HepG2 (cell line): Measurements from ENCODE around the gene NRSN2. TPM values are rescaled to one million over a fixed set of nuclear protein-coding genes. Genes with fewer than 3 reads are reported as not detected.

Source experiments
- CREB1 ChIP-seq, 2 experiments: fragments of 450-650 bp in 1 of 2; IDR thresholded peaks; 2 replicates each; pipeline ENCODE4 v1.6.1; 2016 to 2017; ENCODE audit warnings: control low read depth in 1 of 2, mild to moderate bottlenecking in 1 of 2, missing compliant biosample characterization in 1 of 2, missing genetic modification characterization in 1 of 2
- EHMT2 ChIP-seq: fragments of 200-600 bp; sonication (generic); IDR thresholded peaks from 2 replicates; pipeline ENCODE4 v1.7.0; 2017; ENCODE audit warnings: antibody characterized with exemption, low read depth, low read length, borderline replicate concordance
- FLYWCH1 ChIP-seq: sonication (generic); formaldehyde crosslinking; IDR thresholded peaks from 2 replicates; pipeline ENCODE4 v1.8.1; 2023; ENCODE audit warnings: mild to moderate bottlenecking, missing genetic modification reagents
- HMGA1 ChIP-seq: sonication (generic); formaldehyde crosslinking; conservative IDR thresholded peaks from 2 replicates; pipeline ENCODE4 v1.4.0; 2020; ENCODE audit warnings: missing genetic modification reagents
- KAT7 ChIP-seq: IDR thresholded peaks from 2 replicates; pipeline ENCODE4 v1.6.1; 2018; ENCODE audit warnings: borderline replicate concordance, missing compliant biosample characterization
- KLF6 ChIP-seq: IDR thresholded peaks from 2 replicates; pipeline ENCODE4 v1.8.0; 2016; ENCODE audit warnings: missing biosample characterization, missing genetic modification reagents
- MAF1 ChIP-seq: sonication (generic); formaldehyde crosslinking; IDR thresholded peaks from 2 replicates; pipeline ENCODE4 v1.5.0; 2020; ENCODE audit warnings: missing genetic modification reagents, borderline replicate concordance
- MED8 ChIP-seq: sonication (generic); formaldehyde crosslinking; IDR thresholded peaks from 2 replicates; pipeline ENCODE4 v1.8.1; 2023; ENCODE audit warnings: mild to moderate bottlenecking, missing genetic modification reagents; ENCODE audit not compliant: insufficient replicate concordance
- MEF2D ChIP-seq: sonication (generic); formaldehyde crosslinking; IDR thresholded peaks from 2 replicates; pipeline ENCODE4 v1.5.1; 2020; ENCODE audit warnings: mild to moderate bottlenecking, missing genetic modification reagents
- PHF21A ChIP-seq: sonication (generic); formaldehyde crosslinking; IDR thresholded peaks from 2 replicates; pipeline ENCODE4 v1.5.0; 2020; ENCODE audit warnings: mild to moderate bottlenecking, missing genetic modification reagents
- POLR2G ChIP-seq: fragments of 200-400 bp; formaldehyde crosslinking; IDR thresholded peaks from 2 replicates; pipeline ENCODE4 v1.6.1; 2018; ENCODE audit warnings: mild to moderate bottlenecking, low read depth, low read length, moderate library complexity
- RARA ChIP-seq: IDR thresholded peaks from 2 replicates; pipeline ENCODE4 v1.6.1; 2016; ENCODE audit warnings: missing genetic modification reagents, missing compliant biosample characterization
- RBFOX2 ChIP-seq: fragments of 200-400 bp; formaldehyde crosslinking; IDR thresholded peaks from 2 replicates; pipeline ENCODE4 v1.6.1; 2017; ENCODE audit warnings: low read depth, mild to moderate bottlenecking, low read length
- SMAD3 ChIP-seq: sonication (generic); formaldehyde crosslinking; IDR thresholded peaks from 2 replicates; pipeline ENCODE4 v1.4.0; 2020; ENCODE audit warnings: missing genetic modification reagents
- TBP ChIP-seq: sonication (generic); formaldehyde crosslinking; IDR thresholded peaks from 2 replicates; pipeline ENCODE4 v1.5.0; 2020; ENCODE audit warnings: missing genetic modification reagents
- ZNF138 ChIP-seq: sonication (generic); formaldehyde crosslinking; IDR thresholded peaks from 2 replicates; pipeline ENCODE4 v1.5.0; 2020; ENCODE audit warnings: mild to moderate bottlenecking, low read depth, missing genetic modification reagents
- ZNF143 ChIP-seq: sonication (generic); formaldehyde crosslinking; IDR thresholded peaks from 2 replicates; pipeline ENCODE4 v1.4.0; 2020; ENCODE audit warnings: missing genetic modification reagents
- ZNF652 ChIP-seq: IDR thresholded peaks from 2 replicates; pipeline ENCODE4 v1.6.1; 2016; ENCODE audit warnings: low read depth, borderline replicate concordance
- ZNF660 ChIP-seq: sonication (generic); formaldehyde crosslinking; IDR thresholded peaks from 2 replicates; pipeline ENCODE4 v1.5.1; 2020; ENCODE audit warnings: mild to moderate bottlenecking, low read depth, missing genetic modification reagents, borderline replicate concordance
- polyA plus RNA-seq, 8 experiments: library from polyadenylated mRNA; depleted of rRNA in 3 of 8; stranded (reverse) in 7 of 8; unstranded in 1 of 8; fragments of >200 nt; fragmentation: Illumina TruSeq in 4 of 8; extraction: Trizol in 4 of 8; gene quantifications; 2 replicates each; pipeline versions ENCODE4 v1.2.1 to v1.2.3, GENCODE V29; 2011 to 2016; ENCODE audit warnings: low read depth in 4 of 8, missing spikeins in 1 of 8, mixed read lengths in 1 of 8; ENCODE audit not compliant: insufficient read depth in 1 of 8
- total RNA-seq, 5 experiments: library from RNA; depleted of rRNA; stranded (reverse); fragments of >200 nt; fragmentation: Illumina TruSeq; extraction: Trizol; gene quantifications; 2 replicates each; pipeline ENCODE4 v1.2.3, GENCODE V29; 2016; ENCODE audit warnings: low read depth in 1 of 5
- TF ChIP-seq, protein P1 (sequence below): IDR thresholded peaks from 2 replicates; pipeline ENCODE4 v1.6.1; 2016; ENCODE audit warnings: missing biosample characterization, missing genetic modification reagents, low read depth
- TF ChIP-seq, protein P2 (sequence below): sonication (generic); formaldehyde crosslinking; IDR thresholded peaks from 2 replicates; pipeline ENCODE4 v1.4.0; 2020; ENCODE audit warnings: missing genetic modification reagents
- TF ChIP-seq, protein P3 (sequence below): sonication (generic); formaldehyde crosslinking; IDR thresholded peaks from 2 replicates; pipeline ENCODE4 v1.8.0; 2022; ENCODE audit warnings: missing genetic modification reagents, mild to moderate bottlenecking, inconsistent platforms, borderline replicate concordance
- TF ChIP-seq, protein P4 (sequence below): sonication (generic); formaldehyde crosslinking; IDR thresholded peaks from 2 replicates; pipeline ENCODE4 v1.4.0; 2020; ENCODE audit warnings: missing genetic modification reagents

NRSN2 gene
- total and polyA plus RNA-seq, 2 of the 13 experiments (the other 11 are each of a cell fraction or from before 2014, with no cell fraction given) = 32.3 to 49.4 TPM

DNA sequence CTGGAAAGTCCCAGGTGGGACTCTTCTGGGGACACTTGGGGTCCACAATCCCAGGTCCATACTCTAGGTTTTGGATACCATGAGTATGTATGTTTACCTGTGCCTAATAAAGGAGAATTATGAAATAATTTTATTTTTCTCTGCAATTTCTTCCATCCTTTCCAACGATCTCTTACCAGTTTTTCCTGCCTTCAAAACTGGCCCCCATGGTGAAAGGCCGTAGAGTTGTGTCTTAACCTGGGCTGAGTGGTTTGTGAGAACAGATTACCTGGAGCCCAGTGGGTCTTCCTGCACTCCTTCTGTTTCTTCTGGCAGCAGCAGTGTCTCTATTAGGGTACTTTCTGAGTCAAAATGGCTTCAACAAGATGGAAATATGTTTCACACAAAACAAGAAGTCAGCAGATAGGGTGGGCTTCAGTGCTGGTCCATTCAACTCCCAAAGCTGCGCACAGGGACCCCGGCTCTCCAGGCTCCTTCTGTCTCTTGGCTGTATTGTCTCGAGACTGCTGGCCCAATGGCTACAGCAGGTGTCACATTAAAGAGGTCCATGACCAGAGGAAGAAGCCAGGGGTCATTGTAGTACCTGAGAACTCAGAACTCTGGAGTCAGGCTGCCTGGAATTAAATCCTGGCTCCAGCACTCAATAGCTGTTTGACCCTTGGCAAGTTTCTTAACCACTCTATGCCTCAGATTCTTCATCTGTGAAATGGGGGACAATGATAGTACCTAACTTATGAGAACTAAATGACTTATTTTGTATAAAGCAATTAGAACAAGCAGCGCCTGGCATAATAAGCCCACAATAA lies 50.7 kb downstream of the NRSN2 start (continued):
- TF ChIP-seq, protein P1, sequence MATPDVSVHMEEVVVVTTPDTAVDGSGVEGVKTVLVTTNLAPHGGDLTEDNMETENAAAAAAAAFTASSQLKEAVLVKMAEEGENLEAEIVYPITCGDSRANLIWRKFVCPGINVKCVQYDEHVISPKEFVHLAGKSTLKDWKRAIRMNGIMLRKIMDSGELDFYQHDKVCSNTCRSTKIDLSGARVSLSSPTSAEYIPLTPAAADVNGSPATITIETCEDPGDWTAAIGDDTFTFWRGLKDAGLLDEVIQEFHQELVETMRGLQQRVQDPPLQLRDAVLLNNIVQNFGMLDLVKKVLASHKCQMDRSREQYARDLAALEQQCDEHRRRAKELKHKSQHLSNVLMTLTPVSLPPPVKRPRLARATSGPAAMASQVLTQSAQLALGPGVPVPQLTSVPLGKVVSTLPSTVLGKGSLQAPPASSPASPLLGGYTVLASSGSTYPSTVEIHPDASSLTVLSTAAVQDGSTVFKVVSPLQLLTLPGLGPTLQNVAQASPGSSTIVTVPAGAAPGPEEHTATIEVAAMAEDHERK = no peak
- TF ChIP-seq CREB1 (IDR thresholded peaks at IDR 0.05) (no peak), CREB1 (CRISPR knock-in tag; IDR thresholded peaks at IDR 0.05) (no peak), ZNF138 (CRISPR knock-in tag) (no peak), EHMT2 (no peak), ZNF143 (no peak), PHF21A (CRISPR knock-in tag) (no peak), TBP (CRISPR knock-in tag) (no peak), FLYWCH1 (no peak), KLF6 (0 out of 2 replicates have a peak, but pooled peaks have one; percentile 29), SMAD3 (CRISPR knock-in tag) (no peak), ZNF652 (CRISPR knock-in tag) (no peak), ZNF660 (CRISPR knock-in tag) (no peak), POLR2G (peak; percentile 60), HMGA1 (CRISPR knock-in tag) (no peak), RARA (CRISPR knock-in tag) (no peak), KAT7 (CRISPR knock-in tag) (0 out of 2 replicates have a peak, but pooled peaks have one; percentile 29), MED8 (CRISPR knock-in tag) (peak; percentile 33), MEF2D (CRISPR knock-in tag) (0 out of 2 replicates have a peak, but pooled peaks have one; percentile 45), MAF1 (CRISPR knock-in tag) (no peak), RBFOX2 (no peak)
- TF ChIP-seq, protein P2, sequence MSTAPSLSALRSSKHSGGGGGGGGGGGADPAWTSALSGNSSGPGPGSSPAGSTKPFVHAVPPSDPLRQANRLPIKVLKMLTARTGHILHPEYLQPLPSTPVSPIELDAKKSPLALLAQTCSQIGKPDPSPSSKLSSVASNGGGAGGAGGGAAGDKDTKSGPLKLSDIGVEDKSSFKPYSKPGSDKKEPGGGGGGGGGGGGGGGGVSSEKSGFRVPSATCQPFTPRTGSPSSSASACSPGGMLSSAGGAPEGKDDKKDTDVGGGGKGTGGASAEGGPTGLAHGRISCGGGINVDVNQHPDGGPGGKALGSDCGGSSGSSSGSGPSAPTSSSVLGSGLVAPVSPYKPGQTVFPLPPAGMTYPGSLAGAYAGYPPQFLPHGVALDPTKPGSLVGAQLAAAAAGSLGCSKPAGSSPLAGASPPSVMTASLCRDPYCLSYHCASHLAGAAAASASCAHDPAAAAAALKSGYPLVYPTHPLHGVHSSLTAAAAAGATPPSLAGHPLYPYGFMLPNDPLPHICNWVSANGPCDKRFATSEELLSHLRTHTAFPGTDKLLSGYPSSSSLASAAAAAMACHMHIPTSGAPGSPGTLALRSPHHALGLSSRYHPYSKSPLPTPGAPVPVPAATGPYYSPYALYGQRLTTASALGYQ (CRISPR knock-in tag) = no peak
- TF ChIP-seq, protein P3, sequence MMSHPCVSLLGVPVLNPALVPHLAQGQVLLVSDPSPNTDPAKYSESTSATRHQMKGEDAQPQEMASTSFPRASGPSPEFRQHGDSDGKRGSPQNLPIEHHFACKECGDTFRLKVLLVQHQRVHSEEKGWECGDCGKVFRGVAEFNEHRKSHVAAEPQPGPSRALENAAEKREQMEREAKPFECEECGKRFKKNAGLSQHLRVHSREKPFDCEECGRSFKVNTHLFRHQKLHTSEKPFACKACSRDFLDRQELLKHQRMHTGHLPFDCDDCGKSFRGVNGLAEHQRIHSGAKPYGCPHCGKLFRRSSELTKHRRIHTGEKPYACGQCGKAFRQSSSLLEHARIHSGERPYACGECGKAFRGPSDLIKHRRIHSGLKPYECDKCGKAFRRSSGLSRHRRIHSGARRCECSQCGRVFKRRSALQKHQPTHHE = no peak
- TF ChIP-seq, protein P4, sequence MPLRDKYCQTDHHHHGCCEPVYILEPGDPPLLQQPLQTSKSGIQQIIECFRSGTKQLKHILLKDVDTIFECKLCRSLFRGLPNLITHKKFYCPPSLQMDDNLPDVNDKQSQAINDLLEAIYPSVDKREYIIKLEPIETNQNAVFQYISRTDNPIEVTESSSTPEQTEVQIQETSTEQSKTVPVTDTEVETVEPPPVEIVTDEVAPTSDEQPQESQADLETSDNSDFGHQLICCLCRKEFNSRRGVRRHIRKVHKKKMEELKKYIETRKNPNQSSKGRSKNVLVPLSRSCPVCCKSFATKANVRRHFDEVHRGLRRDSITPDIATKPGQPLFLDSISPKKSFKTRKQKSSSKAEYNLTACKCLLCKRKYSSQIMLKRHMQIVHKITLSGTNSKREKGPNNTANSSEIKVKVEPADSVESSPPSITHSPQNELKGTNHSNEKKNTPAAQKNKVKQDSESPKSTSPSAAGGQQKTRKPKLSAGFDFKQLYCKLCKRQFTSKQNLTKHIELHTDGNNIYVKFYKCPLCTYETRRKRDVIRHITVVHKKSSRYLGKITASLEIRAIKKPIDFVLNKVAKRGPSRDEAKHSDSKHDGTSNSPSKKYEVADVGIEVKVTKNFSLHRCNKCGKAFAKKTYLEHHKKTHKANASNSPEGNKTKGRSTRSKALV = no peak
